Measurements from ENCODE around the gene ZFAND6.

DNA sequence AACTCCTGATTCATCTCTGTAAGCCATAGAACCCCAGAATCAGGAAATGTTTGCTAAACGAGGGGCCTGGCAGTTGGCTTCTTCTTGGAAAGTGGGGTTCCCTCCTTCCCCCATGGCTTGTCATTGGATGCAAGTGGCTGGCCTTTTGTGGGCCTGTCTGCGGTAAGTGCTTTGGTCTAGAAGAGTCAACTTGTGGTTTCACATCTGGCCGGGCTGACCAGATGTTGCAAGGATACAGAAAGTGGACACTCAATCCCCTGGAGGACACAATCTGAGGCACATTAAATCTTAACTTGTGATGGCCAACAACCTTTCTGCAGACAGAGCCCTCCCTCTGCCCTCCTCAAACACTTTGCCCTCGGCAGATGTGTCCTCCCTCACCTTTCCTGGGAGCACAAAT is 94.4 kb downstream of the ZFAND6 start:
- TF ChIP-seq POLR2AphosphoS5 (IDR thresholded peaks at IDR 0.05): no peak
- TF ChIP-seq, protein P1, sequence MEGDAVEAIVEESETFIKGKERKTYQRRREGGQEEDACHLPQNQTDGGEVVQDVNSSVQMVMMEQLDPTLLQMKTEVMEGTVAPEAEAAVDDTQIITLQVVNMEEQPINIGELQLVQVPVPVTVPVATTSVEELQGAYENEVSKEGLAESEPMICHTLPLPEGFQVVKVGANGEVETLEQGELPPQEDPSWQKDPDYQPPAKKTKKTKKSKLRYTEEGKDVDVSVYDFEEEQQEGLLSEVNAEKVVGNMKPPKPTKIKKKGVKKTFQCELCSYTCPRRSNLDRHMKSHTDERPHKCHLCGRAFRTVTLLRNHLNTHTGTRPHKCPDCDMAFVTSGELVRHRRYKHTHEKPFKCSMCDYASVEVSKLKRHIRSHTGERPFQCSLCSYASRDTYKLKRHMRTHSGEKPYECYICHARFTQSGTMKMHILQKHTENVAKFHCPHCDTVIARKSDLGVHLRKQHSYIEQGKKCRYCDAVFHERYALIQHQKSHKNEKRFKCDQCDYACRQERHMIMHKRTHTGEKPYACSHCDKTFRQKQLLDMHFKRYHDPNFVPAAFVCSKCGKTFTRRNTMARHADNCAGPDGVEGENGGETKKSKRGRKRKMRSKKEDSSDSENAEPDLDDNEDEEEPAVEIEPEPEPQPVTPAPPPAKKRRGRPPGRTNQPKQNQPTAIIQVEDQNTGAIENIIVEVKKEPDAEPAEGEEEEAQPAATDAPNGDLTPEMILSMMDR (IDR thresholded peaks at IDR 0.05): no peak

All from breast epithelium (tissue), 3 donors.